Esophagus squamous epithelium (tissue), 5 donors: Measurements from ENCODE around the gene SIDT2. TPM values are rescaled to one million over a fixed set of nuclear protein-coding genes. Genes with fewer than 3 reads are reported as not detected.

Experiments used
- DNase-seq: peaks from one replicate; lab custom pipeline; 2025; lab: John Stamatoyannopoulos, UW
- H3K27ac ChIP-seq, 4 donors: fragments of 200-600 bp; sonication (generic); one replicate each; pipeline ENCODE4 v1.5.1; 2016 to 2019; ENCODE audit warnings: mild to moderate bottlenecking in 1 of 4
- H3K27me3 ChIP-seq, 4 donors: fragments of 200-600 bp; sonication (generic); 1 replicate in 3 of 4; 2 replicates in 1 of 4; pipeline versions ENCODE4 v1.5.1 to v1.6.0; 2017 to 2021; ENCODE audit warnings: antibody characterized with exemption in 1 of 4
- H3K36me3 ChIP-seq, 3 donors: fragments of 200-600 bp; sonication (generic); one replicate each; pipeline ENCODE4 v1.5.1; 2016 to 2019
- H3K4me1 ChIP-seq, 3 donors: fragments of 200-600 bp; sonication (generic); one replicate each; pipeline ENCODE4 v1.5.1; 2017 to 2019
- H3K4me3 ChIP-seq, 4 donors: fragments of 200-600 bp; sonication (generic); 1 replicate in 3 of 4; 2 replicates in 1 of 4; pipeline ENCODE4 v1.5.1; 2016 to 2019; ENCODE audit warnings: mild to moderate bottlenecking in 2 of 4, moderate library complexity in 1 of 4
- H3K9me3 ChIP-seq, 3 donors: fragments of 200-600 bp; sonication (generic); one replicate each; pipeline ENCODE4 v1.5.1; 2016 to 2019
- CTCF ChIP-seq, 6 experiments: fragments of 450-650 bp in 4 of 6; fragments of 200-600 bp in 2 of 6; sonication (generic) in 2 of 6; IDR thresholded peaks; one replicate each; pipeline ENCODE4 v1.5.1; 2016 to 2019; ENCODE audit warnings: antibody characterized with exemption in 6 of 6, mild to moderate bottlenecking in 4 of 6, moderate library complexity in 4 of 6
- POLR2A ChIP-seq, 4 donors: fragments of 450-650 bp; IDR thresholded peaks; one replicate each; pipeline ENCODE4 v1.6.1; 2017; ENCODE audit warnings: antibody characterized with exemption in 4 of 4, mild to moderate bottlenecking in 4 of 4, moderate library complexity in 3 of 4
- WGBS, 2 donors: methylation state at CpG; one replicate each; pipeline ENCODE4 v1.1.5; 2018; 5-methylcytosine and 5-hydroxymethylcytosine counted together
- intact Hi-C: fragments of 100-400 bp; cut with DNase I; formaldehyde crosslinking; loops from one replicate; pipeline ENCODE4 v1.15.0; 2022
- total RNA-seq, 4 donors: library from RNA; depleted of rRNA; stranded (reverse); fragments of >200 nt; gene quantifications; one replicate each; pipeline ENCODE4 v1.1.0, GENCODE V29; 2016
- donor health status: DM: yes; HTN: yes; CAD: no.

The SIDT2 gene
- total RNA-seq, 4 donors from 2014 or later, result 6.9 to 20.0 (median 9.4) TPM

DNA sequence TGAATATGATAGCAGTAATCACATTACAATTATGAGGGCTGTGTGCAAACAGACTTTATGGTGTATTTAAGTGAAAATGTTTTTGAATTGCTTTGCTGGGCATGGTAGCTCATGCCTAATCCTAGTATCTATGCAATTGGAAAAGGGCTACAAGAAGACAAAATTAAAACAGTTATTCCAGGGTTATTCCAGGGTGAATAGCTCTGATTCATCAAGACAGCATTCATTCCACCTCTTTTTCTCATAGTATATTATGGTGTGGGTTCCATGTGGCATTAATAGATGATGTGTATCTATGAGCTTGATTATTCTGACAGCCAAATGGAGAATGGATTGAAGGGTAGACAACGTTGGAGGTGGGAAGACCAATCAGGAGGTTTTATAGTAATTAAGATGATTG, 12.1 kb upstream of the SIDT2 start:
- H3K9me3 ChIP-seq, result no peaks in the 10 kb centered on the region
- 86% methylated on average over 1 of the region's 1 CpG for WGBS, 2 donors
- peaks cover 4 to 98% (median 28%) of the 10 kb centered on the region in 3 donors for H3K36me3 ChIP-seq
- no peaks in the 10 kb centered on the region for H3K4me1 ChIP-seq
- H3K27me3 ChIP-seq, result no peaks in the 10 kb centered on the region
- no peak overlapping the region for H3K27ac ChIP-seq
- intact Hi-C loops, result no loop called here
- no peak for TF ChIP-seq POLR2A (IDR thresholded peaks at IDR 0.05)
- TF ChIP-seq CTCF (IDR thresholded peaks at IDR 0.05), result no peak
- H3K4me3 ChIP-seq, result no peak overlapping the region
- DNase-seq, result no peak

GRCh38 chr11:117169736-117170135, 8.8 kb upstream of the SIDT2 start:
- Histone ChIP-seq H3K36me3 (peaks cover 0 to 70% (median 8%) of the 10 kb centered on the region in 3 donors), H3K27me3 (no peaks in the 10 kb centered on the region), H3K4me3 (no peak overlapping the region), H3K4me1 (no peaks in the 10 kb centered on the region), H3K27ac (no peak overlapping the region), H3K9me3 (no peaks in the 10 kb centered on the region)
- no peak for DNase-seq
- intact Hi-C loops, result no loop called here
- TF ChIP-seq CTCF (IDR thresholded peaks at IDR 0.05), result no peak
- no peak for TF ChIP-seq POLR2A (IDR thresholded peaks at IDR 0.05)
- 84 to 92% methylated on average over 2 of the region's 2 CpGs for WGBS, 2 donors

DNA sequence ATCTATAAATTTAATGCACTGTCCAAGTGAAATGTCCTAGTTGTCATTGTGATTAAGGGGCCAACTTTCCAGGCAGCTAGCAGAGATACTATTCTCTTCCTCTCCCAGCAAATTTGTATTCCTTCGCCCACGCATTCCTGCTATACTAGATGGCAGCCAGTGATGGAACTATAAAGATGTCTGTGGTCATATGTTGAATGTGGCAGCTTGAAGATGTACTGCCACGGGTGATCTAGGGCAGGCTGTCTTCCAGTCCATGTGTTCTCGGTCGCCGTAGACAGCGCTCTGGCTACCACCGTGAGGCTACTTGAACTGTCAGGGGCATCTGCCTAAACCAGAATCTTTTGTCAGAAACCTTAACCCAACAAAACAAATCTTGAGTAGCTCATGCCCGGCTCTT, 8.3 kb upstream of the SIDT2 start:
- H3K9me3 ChIP-seq, result no peaks in the 10 kb centered on the region
- no peak overlapping the region for H3K27ac ChIP-seq
- no peaks in the 10 kb centered on the region for H3K4me1 ChIP-seq
- H3K36me3 ChIP-seq, result peaks cover 0 to 65% (median 8%) of the 10 kb centered on the region in 3 donors
- intact Hi-C loops, result no loop called here
- no peaks in the 10 kb centered on the region for H3K27me3 ChIP-seq
- H3K4me3 ChIP-seq, result no peak overlapping the region
- 86 to 88% methylated on average over 9 of the region's 9 CpGs for WGBS, 2 donors
- no peak for DNase-seq
- no peak for TF ChIP-seq POLR2A (IDR thresholded peaks at IDR 0.05)
- TF ChIP-seq CTCF (IDR thresholded peaks at IDR 0.05), result no peak

- Histone ChIP-seq H3K9me3 (no peaks in the 10 kb centered on the region), H3K4me3 (no peak overlapping the region), H3K27ac (no peak overlapping the region), H3K27me3 (no peaks in the 10 kb centered on the region), H3K4me1 (no peaks in the 10 kb centered on the region), H3K36me3 (peaks cover 0 to 57% (median 4%) of the 10 kb centered on the region in 3 donors)
- DNase-seq, result no peak
- TF ChIP-seq CTCF (IDR thresholded peaks at IDR 0.05) (no peak), POLR2A (IDR thresholded peaks at IDR 0.05) (no peak)
- 81 to 94% methylated on average over 2 of the region's 2 CpGs for WGBS, 2 donors
- intact Hi-C loops, result no loop called here
Measured at GRCh38 chr11:117171007-117171403, 7.5 kb upstream of the SIDT2 start.

DNA sequence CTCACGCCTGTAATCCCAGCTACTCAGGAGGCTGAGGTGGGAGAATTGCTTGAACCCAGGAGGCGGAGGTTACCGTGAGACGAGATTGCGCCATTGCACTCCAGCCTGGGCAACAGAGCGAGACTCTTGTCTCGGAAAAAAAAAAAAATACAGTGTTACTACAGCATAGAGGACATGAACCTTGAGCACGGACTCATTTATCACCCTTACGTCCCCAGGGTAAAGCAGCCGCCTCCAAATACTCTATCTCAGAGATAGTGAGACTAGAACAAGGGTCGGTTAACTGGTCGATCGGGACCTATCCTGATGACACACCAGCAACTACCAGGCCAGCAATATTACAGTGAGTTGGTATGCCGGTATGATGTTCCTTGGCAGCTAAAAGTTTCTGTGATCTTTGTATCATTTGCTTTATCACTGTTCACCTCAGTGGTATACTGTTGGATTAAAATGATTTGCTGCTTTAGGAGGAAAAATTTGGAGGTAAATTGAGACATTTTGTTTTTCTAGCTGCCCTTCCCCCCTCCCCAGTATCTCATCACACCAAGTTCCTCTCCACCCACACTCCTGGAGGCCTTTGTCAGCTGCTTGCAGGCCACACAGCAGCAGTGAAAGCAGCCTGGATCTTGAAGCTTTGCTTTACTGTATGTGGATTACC, 7.0 kb upstream of the SIDT2 start:
- DNase-seq, result no peak
- Histone ChIP-seq H3K4me1 (no peaks in the 10 kb centered on the region), H3K4me3 (no peak overlapping the region), H3K27me3 (no peaks in the 10 kb centered on the region), H3K27ac (no peak overlapping the region), H3K9me3 (no peaks in the 10 kb centered on the region), H3K36me3 (peaks cover 0 to 52% (median 0%) of the 10 kb centered on the region in 3 donors)
- intact Hi-C loops, result no loop called here
- no peak for TF ChIP-seq CTCF (IDR thresholded peaks at IDR 0.05)
- no peak for TF ChIP-seq POLR2A (IDR thresholded peaks at IDR 0.05)
- 80 to 82% methylated on average over 14 of the region's 14 CpGs for WGBS, 2 donors
